HCT116 (cell line): ENCODE results near the gene SERINC5. TPM values are rescaled to one million over a fixed set of nuclear protein-coding genes. Genes with fewer than 3 reads are reported as not detected.
"Not testable (repeated sequence)": the region's sequence is repeated elsewhere in the genome, so short reads cannot be mapped to it uniquely, and the experiment has no call there.

ENCODE experiments used
- ATAC-seq: fragments of 200-7000 bp; cut with Tn5 transposase; 2 replicates; pipeline ENCODE4 v1.9.1; 2020; ENCODE audit warnings: mild to moderate bottlenecking, moderate library complexity
- BruUV-seq: library from RNA; stranded (reverse); fragments of 400-500 nt; replicated peaks from 2 replicates; lab custom pipeline; 2021; lab: Mats Ljungman, UMichigan
- CTCF ChIA-PET: fragments of 300-600 bp; sonication (Branson Sonifier 250); formaldehyde crosslinking; loops from one replicate; lab custom pipeline; 2021; ENCODE audit warnings: antibody characterized with exemption; lab: Charles Lee
- POLR2A ChIA-PET: fragments of 300-600, 350-600 bp; sonication (Branson Sonifier 250); formaldehyde crosslinking; loops from one replicate; lab custom pipeline; 2021; ENCODE audit warnings: antibody characterized with exemption; lab: Charles Lee
- RAD21 ChIA-PET, 2 experiments: fragments of 300-600 bp; sonication (Branson Sonifier 250); formaldehyde crosslinking; loops; one replicate each; lab custom pipeline; 2023; ENCODE audit warnings: low total read pairs in 2 of 2; ENCODE audit not compliant: uncharacterized antibody in 2 of 2, unreplicated experiment in 2 of 2, low non-redundant PET in 1 of 2; lab: Charles Lee
- DNase-seq: peaks from one replicate; pipeline ENCODE4 v3.0.0-alpha.2; 2010; ENCODE audit warnings: low read depth, low spot score
- H2AFZ ChIP-seq: fragments of 200-600 bp; shearing (Covaris generic), sonication (generic); 2 replicates; pipeline ENCODE4 v1.6.1; 2017; ENCODE audit warnings: low read depth, mixed run types, mixed read lengths, antibody characterized with exemption, low read length; ENCODE audit not compliant: poor library complexity, severe bottlenecking
- H3K27ac ChIP-seq: 2 replicates; pipeline ENCODE4 v1.5.1; 2012; ENCODE audit warnings: low read depth, low read length
- H3K27me3 ChIP-seq: fragments of 200-600 bp; sonication (generic); 2 replicates; pipeline ENCODE4 v1.6.1; 2016; ENCODE audit warnings: mixed run types, low read length, mixed read lengths; ENCODE audit not compliant: insufficient read depth
- H3K36me3 ChIP-seq, 2 experiments: fragments of 200-500 bp in 1 of 2; fragments of 200-600 bp in 1 of 2; sonication (Bioruptor generic) in 1 of 2; sonication (generic) in 1 of 2; 2 replicates each; pipeline versions ENCODE4 v1.5.1 to v1.6.1; 2014 to 2016; ENCODE audit warnings: low read length in 2 of 2, inconsistent platforms in 1 of 2, mixed read lengths in 1 of 2, mixed run types in 1 of 2; ENCODE audit not compliant: insufficient read depth in 2 of 2, control insufficient read depth in 1 of 2
- H3K4me1 ChIP-seq, 2 experiments: fragments of 200-600 bp in 1 of 2; sonication (generic) in 1 of 2; 2 replicates each; pipeline versions ENCODE4 v1.5.1 to v1.6.1; 2012 to 2017; ENCODE audit warnings: low read length in 2 of 2, inconsistent platforms in 1 of 2, mild to moderate bottlenecking in 1 of 2, mixed read lengths in 1 of 2, mixed run types in 1 of 2, moderate library complexity in 1 of 2; ENCODE audit not compliant: insufficient read depth in 2 of 2, control insufficient read depth in 1 of 2
- H3K4me2 ChIP-seq: fragments of 200-600 bp; sonication (generic); 2 replicates; pipeline ENCODE4 v1.6.1; 2017; ENCODE audit warnings: mixed run types, low read length, mixed read lengths
- H3K4me3 ChIP-seq, 2 experiments: fragments of 200-600 bp in 1 of 2; sonication (generic) in 1 of 2; replicated peaks in 1 of 2; 2 replicates each; pipeline ENCODE4 v1.5.1; 2011 to 2016; ENCODE audit warnings: low read length in 2 of 2, control low read depth in 1 of 2, low read depth in 1 of 2, mild to moderate bottlenecking in 1 of 2, mixed read lengths in 1 of 2, mixed run types in 1 of 2
- H3K79me2 ChIP-seq: fragments of 200-600 bp; sonication (generic); 2 replicates; pipeline ENCODE4 v1.6.1; 2017; ENCODE audit warnings: mild to moderate bottlenecking, mixed run types, low read length, moderate library complexity, mixed read lengths; ENCODE audit not compliant: insufficient read depth
- H3K9ac ChIP-seq: fragments of 200-600 bp; sonication (generic); 2 replicates; pipeline ENCODE4 v1.6.1; 2016; ENCODE audit warnings: low read length, mixed read lengths
- H3K9me2 ChIP-seq: fragments of 200-600 bp; sonication (generic), shearing (Covaris generic); 2 replicates; pipeline ENCODE4 v1.6.1; 2017; ENCODE audit warnings: mixed run types, mild to moderate bottlenecking, moderate library complexity; ENCODE audit not compliant: insufficient read depth
- H3K9me3 ChIP-seq, 2 experiments: fragments of 200-500 bp in 1 of 2; fragments of 200-600 bp in 1 of 2; sonication (Bioruptor generic) in 1 of 2; sonication (generic) in 1 of 2; 2 replicates each; pipeline ENCODE4 v1.6.1; 2014 to 2017; ENCODE audit warnings: low read length in 2 of 2, mixed read lengths in 2 of 2, inconsistent platforms in 1 of 2, low read depth in 1 of 2, mild to moderate bottlenecking in 1 of 2, mixed run types in 1 of 2, moderate library complexity in 1 of 2; ENCODE audit not compliant: control insufficient read depth in 1 of 2, insufficient read depth in 1 of 2
- H4K20me1 ChIP-seq: fragments of 200-600 bp; sonication (generic), shearing (Covaris generic); 2 replicates; pipeline ENCODE4 v1.6.1; 2017; ENCODE audit warnings: mixed run types, mild to moderate bottlenecking, moderate library complexity; ENCODE audit not compliant: insufficient read depth
- CEBPB ChIP-seq: IDR thresholded peaks from 2 replicates; pipeline ENCODE4 v1.6.1; 2012; ENCODE audit warnings: low read depth
- CTCF ChIP-seq, 3 experiments: fragments of 200-600 bp in 1 of 3; sonication (generic) in 1 of 3; IDR thresholded peaks in 2 of 3; conservative IDR thresholded peaks in 1 of 3; 2 replicates each; pipeline ENCODE4 v1.5.1; 2012 to 2017; ENCODE audit warnings: low read depth in 2 of 3, low read length in 2 of 3, antibody characterized with exemption in 1 of 3, borderline replicate concordance in 1 of 3, control low read depth in 1 of 3, mild to moderate bottlenecking in 1 of 3, mixed read lengths in 1 of 3, mixed run types in 1 of 3, moderate library complexity in 1 of 3; ENCODE audit not compliant: insufficient read depth in 1 of 3
- EGR1 ChIP-seq: IDR thresholded peaks from 2 replicates; pipeline ENCODE4 v1.6.1; 2012; ENCODE audit warnings: low read depth
- ELF1 ChIP-seq: IDR thresholded peaks from 2 replicates; pipeline ENCODE4 v1.6.1; 2012; ENCODE audit warnings: low read depth, borderline replicate concordance
- FOSL1 ChIP-seq: IDR thresholded peaks from 2 replicates; pipeline ENCODE4 v1.6.1; 2012; ENCODE audit warnings: low read depth
- JUND ChIP-seq: IDR thresholded peaks from 2 replicates; pipeline ENCODE4 v1.6.1; 2012
- MAX ChIP-seq: IDR thresholded peaks from 2 replicates; pipeline ENCODE4 v1.6.1; 2012
- POLR2A ChIP-seq: IDR thresholded peaks from 2 replicates; pipeline ENCODE4 v1.7.0; 2011; ENCODE audit warnings: borderline replicate concordance; ENCODE audit not compliant: insufficient read depth, insufficient read length; ENCODE audit errors: extremely low read depth
- POLR2AphosphoS5 ChIP-seq: IDR thresholded peaks from 2 replicates; pipeline ENCODE4 v1.6.1; 2011; ENCODE audit warnings: mild to moderate bottlenecking, low read depth, low read length, moderate library complexity
- RAD21 ChIP-seq: IDR thresholded peaks from 2 replicates; pipeline ENCODE4 v1.6.1; 2012; ENCODE audit warnings: low read depth, mild to moderate bottlenecking
- SIN3A ChIP-seq: IDR thresholded peaks from 2 replicates; pipeline ENCODE4 v1.6.1; 2012; ENCODE audit warnings: low read depth
- SP1 ChIP-seq: IDR thresholded peaks from 2 replicates; pipeline ENCODE4 v1.6.1; 2012; ENCODE audit warnings: low read depth
- SRF ChIP-seq: IDR thresholded peaks from 2 replicates; pipeline ENCODE4 v1.6.1; 2012; ENCODE audit warnings: low read depth
- TCF7L2 ChIP-seq: IDR thresholded peaks from 2 replicates; pipeline ENCODE4 v1.7.0; 2011; ENCODE audit warnings: borderline replicate concordance, inconsistent platforms; ENCODE audit not compliant: insufficient read depth, insufficient read length; ENCODE audit errors: extremely low read depth
- YY1 ChIP-seq: IDR thresholded peaks from 2 replicates; pipeline ENCODE4 v1.6.1; 2011; ENCODE audit warnings: low read length, low read depth, moderate library complexity, mild to moderate bottlenecking; ENCODE audit not compliant: insufficient replicate concordance; ENCODE audit errors: extremely low read depth
- ZBTB33 ChIP-seq: IDR thresholded peaks from 2 replicates; pipeline ENCODE4 v1.6.1; 2011; ENCODE audit warnings: mild to moderate bottlenecking, low read length, moderate library complexity; ENCODE audit not compliant: insufficient replicate concordance; ENCODE audit errors: extremely low read depth
- ZFX ChIP-seq: fragments of 450-650 bp; IDR thresholded peaks from 2 replicates; pipeline ENCODE4 v1.6.1; 2017
- intact Hi-C: fragments of 100-400 bp; cut with micrococcal nuclease; formaldehyde crosslinking; loops from 2 replicates; pipeline ENCODE4 v1.10.0; 2022
- total RNA-seq: library from RNA; stranded (reverse); gene quantifications from one replicate; pipeline ENCODE4 v1.2.1, GENCODE V29; 2021; ENCODE audit not compliant: unreplicated experiment

Gene SERINC5
- total RNA-seq, 1 experiment from 2014 or later = 39.3 TPM

- H3K4me1 ChIP-seq, H3K36me3 ChIP-seq, H3K9me3 ChIP-seq, H3K9ac ChIP-seq, H3K27me3 ChIP-seq, BruUV-seq, H3K9me2 ChIP-seq: not testable (repeated sequence)
- DNase-seq (peak; percentile 29), ATAC-seq (peak; percentile 82)
- RAD21 ChIA-PET = interaction anchor here (0.7 to 2.6 kb wide), 8 partner anchors 12 to 324 kb away, joined by 3 to 25 read pairs (median 4); no protein-coding TSS in a partner anchor
- CTCF ChIA-PET = interaction anchor here (0.8 to 3.8 kb wide), 16 partner anchors 9 to 1102 kb away, joined by 3 to 101 read pairs (median 4); partner anchors contain the start of genes FAM151B and SERINC5
- H2AFZ ChIP-seq = peak overlapping the region; percentile 68
- POLR2A ChIA-PET = interaction anchor here (0.8 to 1.2 kb wide), 3 partner anchors 164 to 216 kb away, joined by 3 to 4 read pairs (median 4); partner anchors contain the start of gene SERINC5
- intact Hi-C loops = loop anchor here (1.0 to 5.0 kb wide), 4 partner anchors 166 to 579 kb away; partner anchors contain the start of gene SERINC5
- TF ChIP-seq CTCF (IDR thresholded peaks at IDR 0.05 in 2 of 3, conservative IDR thresholded peaks at IDR 0.05 in 1 of 3; ENCODE audit: borderline replicate concordance in 1 of 3, insufficient read depth in 1 of 3, low read depth in 2 of 3, low read length in 2 of 3) = peak; percentile 39 to 85 (median 72)
- TF ChIP-seq RAD21 = peak; percentile 95
- TF ChIP-seq, all 23 proteins: peak for 2; not testable (repeated sequence) for 21
- not testable (repeated sequence) for H3K79me2 ChIP-seq, H3K27ac ChIP-seq, H3K4me2 ChIP-seq, H3K4me3 ChIP-seq, H4K20me1 ChIP-seq
These were observed 164.1 kb downstream of the SERINC5 start for GRCh38 chr5:80091792-80092192.

- DNase-seq (no peak), ATAC-seq (peak; percentile 60)
- no peaks in the 10 kb centered on the region for H3K79me2 ChIP-seq
- no peaks in the 10 kb centered on the region for H3K36me3 ChIP-seq
- no peak overlapping the region for H2AFZ ChIP-seq
- intact Hi-C loops = loop anchor here (1.0 to 5.0 kb wide), 4 partner anchors 166 to 580 kb away; partner anchors contain the start of gene SERINC5
- H3K27me3 ChIP-seq = no peaks in the 10 kb centered on the region
- no TSS peak for BruUV-seq
- no peak overlapping the region for H3K9ac ChIP-seq
- H3K4me3 ChIP-seq = no peak overlapping the region
- H3K9me2 ChIP-seq = no peaks in the 10 kb centered on the region
- H3K4me1 ChIP-seq = peaks cover 2 to 8% of the 10 kb centered on the region in 2 experiments; a peak in 3 of 4 replicates
- H3K9me3 ChIP-seq = no peaks in the 10 kb centered on the region
- H4K20me1 ChIP-seq = no peaks in the 10 kb centered on the region
- ChIA-PET POLR2A (interaction anchor here (1.4 kb wide), 1 partner anchor 218 kb away, joined by 3 read pairs; no protein-coding TSS in a partner anchor), CTCF (interaction anchor here (1.5 to 3.8 kb wide), 3 partner anchors 216 to 1103 kb away, joined by 3 to 101 read pairs (median 6); no protein-coding TSS in a partner anchor), RAD21 (interaction anchor here in 1 of 2 experiments (2.6 kb wide), 1 partner anchor 217 kb away, joined by 25 read pairs; no protein-coding TSS in a partner anchor)
- no peak overlapping the region for H3K27ac ChIP-seq
- no peak overlapping the region for H3K4me2 ChIP-seq
- TF ChIP-seq CEBPB = no peak
- TF ChIP-seq MAX = no peak
- no peak for TF ChIP-seq POLR2AphosphoS5
- TF ChIP-seq SP1 = no peak
- no peak for TF ChIP-seq ZFX
- no peak for TF ChIP-seq JUND
- TF ChIP-seq YY1 = no peak
- TF ChIP-seq EGR1 = no peak
- no peak for TF ChIP-seq SIN3A
- TF ChIP-seq ZBTB33 = no peak
- TF ChIP-seq TCF7L2 = no peak
- TF ChIP-seq POLR2A = no peak
- TF ChIP-seq FOSL1 = no peak
- no peak for TF ChIP-seq RAD21
- no peak for TF ChIP-seq ELF1
- no peak for TF ChIP-seq SRF
These were observed 165.0 kb downstream of the SERINC5 start for GRCh38 chr5:80090884-80091166.
